PC-3 (cell line): ENCODE measurements around the gene CACNA1E. TPM values are rescaled to one million over a fixed set of nuclear protein-coding genes. Genes with fewer than 3 reads are reported as not detected.

Experiments used
- ATAC-seq: fragments of 200-7000 bp; cut with Tn5 transposase; 2 replicates; pipeline ENCODE4 v1.9.1; 2020; ENCODE audit warnings: mild to moderate bottlenecking, moderate library complexity
- BruUV-seq: library from RNA; stranded (reverse); fragments of 400-500 nt; replicated peaks from 2 replicates; lab custom pipeline; 2021; lab: Mats Ljungman, UMichigan
- CTCF ChIA-PET: fragments of 300-600 bp; sonication (Branson Sonifier 250); formaldehyde crosslinking; loops from one replicate; lab custom pipeline; 2022; ENCODE audit warnings: antibody characterized with exemption; lab: Charles Lee
- POLR2A ChIA-PET: fragments of 300-600 bp; sonication (Branson Sonifier 250); formaldehyde crosslinking; loops from one replicate; lab custom pipeline; 2022; ENCODE audit warnings: antibody characterized with exemption; ENCODE audit not compliant: unreplicated experiment; lab: Charles Lee
- DNase-seq: peaks from one replicate; pipeline ENCODE4 v3.0.0-alpha.2; 2015
- H2AFZ ChIP-seq: fragments of 300-600 bp; sonication (generic); 2 replicates; pipeline ENCODE4 v1.6.0; 2016; ENCODE audit warnings: antibody characterized with exemption, low read length
- H3F3A ChIP-seq: fragments of 300-600 bp; sonication (generic); one replicate; pipeline ENCODE4 v1.6.0; 2017; ENCODE audit warnings: antibody characterized with exemption, low read length, control low read depth, mild to moderate bottlenecking; ENCODE audit not compliant: unreplicated experiment
- H3K27ac ChIP-seq: fragments of 300-600 bp; sonication (generic); 2 replicates; pipeline ENCODE4 v1.5.1; 2016; ENCODE audit warnings: mild to moderate bottlenecking, low read length
- H3K27me3 ChIP-seq: fragments of 300-600 bp; sonication (generic); 2 replicates; pipeline ENCODE4 v1.6.1; 2016; ENCODE audit warnings: low read length, mixed read lengths
- H3K36me3 ChIP-seq: fragments of 300-600 bp; sonication (generic); 2 replicates; pipeline ENCODE4 v1.6.1; 2016; ENCODE audit warnings: low read depth, mixed run types, low read length, mixed read lengths
- H3K4me1 ChIP-seq: fragments of 300-600 bp; sonication (generic); 2 replicates; pipeline ENCODE4 v1.5.1; 2016; ENCODE audit warnings: low read length; ENCODE audit not compliant: insufficient read depth
- H3K4me2 ChIP-seq: fragments of 300-600 bp; sonication (generic); 2 replicates; pipeline ENCODE4 v1.6.0; 2016; ENCODE audit warnings: low read length
- H3K4me3 ChIP-seq: fragments of 300-600 bp; sonication (generic); 2 replicates; pipeline ENCODE4 v1.5.1; 2016; ENCODE audit warnings: mild to moderate bottlenecking, low read length, mixed read lengths
- H3K79me2 ChIP-seq: fragments of 300-600 bp; sonication (generic); 2 replicates; pipeline ENCODE4 v1.6.1; 2017; ENCODE audit warnings: low read length, mixed read lengths
- H3K9ac ChIP-seq: fragments of 300-600 bp; sonication (generic); 2 replicates; pipeline ENCODE4 v1.6.0; 2016; ENCODE audit warnings: mild to moderate bottlenecking, low read length
- H3K9me2 ChIP-seq: fragments of 300-600 bp; sonication (generic); replicated peaks from 2 replicates; pipeline ENCODE4 v1.6.1; 2016; ENCODE audit warnings: mixed run types, low read length, mixed read lengths
- H3K9me3 ChIP-seq: fragments of 300-600 bp; sonication (generic); 2 replicates; pipeline ENCODE4 v1.6.1; 2016; ENCODE audit warnings: low read length, mixed read lengths
- H4K20me1 ChIP-seq: fragments of 300-600 bp; sonication (generic); 2 replicates; pipeline ENCODE4 v1.6.1; 2016; ENCODE audit warnings: low read length, mixed read lengths
- CTCF ChIP-seq: fragments of 300-600 bp; sonication (generic); conservative IDR thresholded peaks from 2 replicates; pipeline ENCODE4 v1.5.1; 2017; ENCODE audit warnings: antibody characterized with exemption, low read depth, mild to moderate bottlenecking, low read length
- EZH2 ChIP-seq: fragments of 300-600 bp; sonication (generic); IDR thresholded peaks from one replicate; pipeline ENCODE4 v1.6.1; 2017; ENCODE audit warnings: antibody characterized with exemption, mild to moderate bottlenecking, low read length; ENCODE audit not compliant: unreplicated experiment
- EZH2phosphoT487 ChIP-seq: fragments of 300-600 bp; sonication (generic); IDR thresholded peaks from 2 replicates; pipeline ENCODE4 v1.6.1; 2018; ENCODE audit warnings: mild to moderate bottlenecking, antibody characterized with exemption, low read length, borderline replicate concordance
- intact Hi-C: fragments of 100-400 bp; cut with micrococcal nuclease; formaldehyde crosslinking; loops from 2 replicates; pipeline ENCODE4 v1.9.0; 2023
- total RNA-seq: library from RNA; depleted of rRNA; stranded (reverse); fragments of >200 nt; gene quantifications from 2 replicates; pipeline ENCODE4 v1.2.3, GENCODE V29; 2014

Gene CACNA1E
- total RNA-seq, 1 experiment from 2014 or later: not detected

- no TSS peak for BruUV-seq
- Histone ChIP-seq H4K20me1 (no peaks in the 10 kb centered on the region), H3K9me3 (no peaks in the 10 kb centered on the region), H3K4me2 (no peak overlapping the region), H3K36me3 (no peaks in the 10 kb centered on the region), H3K27me3 (no peaks in the 10 kb centered on the region), H3K9me2 (no peaks in the 10 kb centered on the region), H3K79me2 (no peaks in the 10 kb centered on the region), H3K27ac (no peak overlapping the region), H3K9ac (no peak overlapping the region), H3K4me3 (no peak overlapping the region), H3K4me1 (no peaks in the 10 kb centered on the region), H3F3A (no peaks in the 10 kb centered on the region), H2AFZ (no peak overlapping the region)
- ATAC-seq (no peak), DNase-seq (no peak)
- POLR2A ChIA-PET: no interaction called here
- CTCF ChIA-PET: no interaction called here
- TF ChIP-seq EZH2phosphoT487 (no peak), EZH2 (no peak), CTCF (no peak)
- intact Hi-C loops: no loop called here
Measured at GRCh38 chr1:181506563-181507353, 23.4 kb downstream of the CACNA1E start.

- no peak overlapping the region for H3K4me3 ChIP-seq
- POLR2A ChIA-PET: no interaction called here
- no peaks in the 10 kb centered on the region for H4K20me1 ChIP-seq
- no peaks in the 10 kb centered on the region for H3K27me3 ChIP-seq
- H3K27ac ChIP-seq: no peak overlapping the region
- H3K79me2 ChIP-seq: no peaks in the 10 kb centered on the region
- H3K36me3 ChIP-seq: no peaks in the 10 kb centered on the region
- ATAC-seq (no peak), DNase-seq (no peak)
- intact Hi-C loops: no loop called here
- no peak overlapping the region for H3K9ac ChIP-seq
- no peaks in the 10 kb centered on the region for H3F3A ChIP-seq
- no peaks in the 10 kb centered on the region for H3K9me2 ChIP-seq
- no peaks in the 10 kb centered on the region for H3K4me1 ChIP-seq
- no peak for TF ChIP-seq EZH2phosphoT487
- TF ChIP-seq EZH2: no peak
- no peak for TF ChIP-seq CTCF
- no peaks in the 10 kb centered on the region for H3K9me3 ChIP-seq
- BruUV-seq: no TSS peak
- H2AFZ ChIP-seq: no peak overlapping the region
- CTCF ChIA-PET: no interaction called here
- no peak overlapping the region for H3K4me2 ChIP-seq
Measured at GRCh38 chr1:181508486-181509165, 25.3 kb downstream of the CACNA1E start.

- no peak overlapping the region for H3K4me2 ChIP-seq
- H3K36me3 ChIP-seq: no peaks in the 10 kb centered on the region
- no peak for ATAC-seq
- no peaks in the 10 kb centered on the region for H3K27me3 ChIP-seq
- no peaks in the 10 kb centered on the region for H3K9me3 ChIP-seq
- no peak overlapping the region for H3K4me3 ChIP-seq
- intact Hi-C loops: no loop called here
- H3K4me1 ChIP-seq: no peaks in the 10 kb centered on the region
- ChIA-PET CTCF (no interaction called here), POLR2A (no interaction called here)
- TF ChIP-seq EZH2phosphoT487 (no peak), CTCF (no peak), EZH2 (no peak)
- H2AFZ ChIP-seq: no peak overlapping the region
- H3F3A ChIP-seq: no peaks in the 10 kb centered on the region
- no peak overlapping the region for H3K27ac ChIP-seq
- BruUV-seq: no TSS peak
- H3K79me2 ChIP-seq: no peaks in the 10 kb centered on the region
- no peak for DNase-seq
- H3K9me2 ChIP-seq: no peaks in the 10 kb centered on the region
- H3K9ac ChIP-seq: no peak overlapping the region
- H4K20me1 ChIP-seq: no peaks in the 10 kb centered on the region
Measured at GRCh38 chr1:181513786-181514297, 30.5 kb downstream of the CACNA1E start.
